HUES64 (cell line): Measurements from ENCODE around the gene MAML3. TPM values are rescaled to one million over a fixed set of nuclear protein-coding genes. Genes with fewer than 3 reads are reported as not detected.

Experiments
- H3K27ac ChIP-seq: 2 replicates; pipeline ENCODE4 v1.7.0; 2013; ENCODE audit warnings: low read depth, low read length, inconsistent platforms
- H3K27me3 ChIP-seq: 2 replicates; pipeline ENCODE4 v1.6.1; 2013; ENCODE audit warnings: mild to moderate bottlenecking, low read length; ENCODE audit not compliant: insufficient read depth
- H3K36me3 ChIP-seq: 2 replicates; pipeline ENCODE4 v1.6.1; 2013; ENCODE audit warnings: mild to moderate bottlenecking, low read length; ENCODE audit not compliant: insufficient read depth
- H3K4me1 ChIP-seq: 2 replicates; pipeline ENCODE4 v1.6.1; 2013; ENCODE audit warnings: mild to moderate bottlenecking, low read length, moderate library complexity; ENCODE audit not compliant: insufficient read depth
- H3K4me3 ChIP-seq: 2 replicates; pipeline ENCODE4 v1.5.1; 2013; ENCODE audit warnings: mild to moderate bottlenecking, low read length, moderate library complexity
- H3K9ac ChIP-seq: 2 replicates; pipeline ENCODE4 v1.6.1; 2013; ENCODE audit warnings: mild to moderate bottlenecking, low read depth, low read length
- H3K9me3 ChIP-seq: 2 replicates; pipeline ENCODE4 v1.6.1; 2013; ENCODE audit warnings: low read depth, low read length; ENCODE audit not compliant: insufficient read depth
- WGBS: fragments of 150-250, 120-280 bp; methylation state at CpG from one replicate; pipeline ENCODE4 v1.1.7; 2013; ENCODE audit warnings: missing lambda C conversion rate; 5-methylcytosine and 5-hydroxymethylcytosine counted together
- polyA plus RNA-seq, 2 experiments: library from polyadenylated mRNA; stranded (reverse); fragments of 50-300 nt; gene quantifications; one replicate each; pipeline ENCODE4 v1.2.3, GENCODE V29; 2013

Gene MAML3
- 4.9 TPM for polyA plus RNA-seq (2013, experiment 1 of 2)
- 8.5 TPM for polyA plus RNA-seq (2013, experiment 2 of 2)

DNA sequence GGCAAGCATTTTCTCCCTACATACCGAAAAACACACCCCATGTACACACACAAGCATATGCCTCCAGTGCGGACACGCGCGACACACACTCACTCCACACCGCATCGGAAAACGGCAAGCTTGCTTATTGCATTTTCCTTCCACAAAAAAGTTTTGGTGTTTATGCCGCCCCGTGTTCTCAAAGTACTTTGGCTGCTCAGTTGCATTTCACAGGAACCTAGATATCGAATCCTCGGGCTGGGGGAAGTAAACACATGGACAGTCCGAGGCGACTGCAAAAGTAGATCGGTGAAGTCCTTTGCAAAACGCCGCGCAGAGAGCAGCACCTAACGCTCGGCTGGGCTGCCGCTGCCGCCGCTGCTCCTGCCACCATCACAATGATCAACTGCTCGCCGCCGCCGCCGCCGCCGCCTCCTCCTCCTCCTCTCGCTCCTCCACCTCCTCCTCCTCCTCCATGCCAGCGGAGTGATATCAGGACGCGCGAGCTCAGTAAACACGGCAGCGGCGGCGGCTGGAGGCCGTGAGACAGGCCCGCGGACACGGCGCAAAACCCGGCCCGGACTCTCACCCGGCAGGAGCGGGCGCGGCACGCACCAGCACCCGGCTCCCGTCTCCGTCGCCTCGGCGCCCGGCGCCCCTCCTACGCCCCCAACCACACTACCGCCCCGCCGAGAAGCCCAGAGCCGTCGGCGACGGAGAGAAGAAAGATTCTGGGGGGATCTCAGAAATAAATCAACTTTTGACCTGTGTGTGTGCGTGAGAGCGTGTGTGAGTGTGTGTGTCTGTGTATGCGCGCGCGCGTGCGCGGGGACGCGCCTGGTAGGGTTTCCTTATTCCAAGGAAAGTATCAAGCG lies at the start of gene MAML3:
TSS of gene MAML3 (minus strand) at position 467 of the 854 bp plus-strand sequence. CDS start 857 bp downstream, outside the sequence.
- H3K4me1 ChIP-seq, result peaks cover 14% of the 10 kb centered on the region

DNA sequence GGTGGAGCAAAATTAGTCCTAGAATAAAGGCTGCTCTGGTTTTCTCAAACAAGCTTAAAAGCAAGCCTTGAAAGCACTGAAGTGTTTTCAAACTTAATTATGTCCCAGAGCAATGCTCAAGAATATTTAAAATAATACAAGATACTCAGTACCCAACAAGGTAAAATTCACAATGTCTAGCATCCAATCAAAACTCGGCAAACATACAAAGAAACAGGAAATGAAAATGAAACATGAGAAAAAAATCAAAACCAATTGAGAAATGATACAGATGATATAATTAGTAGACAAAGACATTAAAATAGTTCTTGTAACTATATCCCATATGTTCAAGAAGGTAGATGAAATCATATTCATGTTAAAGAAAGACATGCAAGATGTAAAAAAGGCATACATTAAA lies 45.0 kb upstream of the MAML3 start:
- Histone ChIP-seq H3K9me3 (no peaks in the 10 kb centered on the region; the same call in 1 of the 2 replicates), H3K27ac (no peak overlapping the region), H3K36me3 (no peaks in the 10 kb centered on the region), H3K4me1 (no peaks in the 10 kb centered on the region), H3K27me3 (no peaks in the 10 kb centered on the region), H3K9ac (no peak overlapping the region), H3K4me3 (no peak overlapping the region)
- no CpG with 5 or more reads among the region's 1 CpG for WGBS

More for the DNA sequence above, at the start of gene MAML3:
- Histone ChIP-seq H3K4me3 (peak within 1 kb of the TSS; percentile 99), H3K27me3 (peaks cover 13% of the 10 kb centered on the region), H3K9me3 (no peaks in the 10 kb centered on the region), H3K36me3 (no peaks in the 10 kb centered on the region), H3K9ac (peak within 1 kb of the TSS; percentile 94), H3K27ac (peak within 1 kb of the TSS; percentile 59; the same call in 1 of the 2 replicates)
- under 1% methylated on average over 77 of the region's 79 CpGs for WGBS

DNA sequence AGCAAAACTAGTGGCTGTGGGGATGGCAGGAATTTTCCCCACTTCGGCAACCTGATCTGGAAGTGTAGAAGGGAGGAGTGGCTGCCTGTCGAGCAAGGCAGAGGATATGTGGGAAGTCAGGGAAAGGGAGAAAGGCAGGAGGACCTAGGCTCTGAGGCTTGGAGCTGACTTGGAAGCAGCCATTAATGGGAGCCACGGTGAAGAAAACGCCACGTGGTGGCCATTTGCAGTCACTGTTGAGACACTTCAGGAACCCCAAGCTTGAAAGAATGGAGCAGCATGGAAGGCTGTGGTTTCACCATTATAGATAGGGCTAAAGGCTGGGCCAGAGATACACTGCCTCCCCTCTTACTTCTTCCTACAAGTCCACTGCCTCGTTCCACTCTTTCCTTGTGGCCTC lies 41.8 kb upstream of the MAML3 start:
- no peaks in the 10 kb centered on the region for H3K27me3 ChIP-seq
- no peak overlapping the region for H3K27ac ChIP-seq
- H3K4me1 ChIP-seq, result no peaks in the 10 kb centered on the region
- H3K9me3 ChIP-seq, result no peaks in the 10 kb centered on the region; the same call in 1 of the 2 replicates
- no peaks in the 10 kb centered on the region for H3K36me3 ChIP-seq
- no peak overlapping the region for H3K9ac ChIP-seq
- 86% methylated on average over 6 of the region's 6 CpGs for WGBS
- no peak overlapping the region for H3K4me3 ChIP-seq

DNA sequence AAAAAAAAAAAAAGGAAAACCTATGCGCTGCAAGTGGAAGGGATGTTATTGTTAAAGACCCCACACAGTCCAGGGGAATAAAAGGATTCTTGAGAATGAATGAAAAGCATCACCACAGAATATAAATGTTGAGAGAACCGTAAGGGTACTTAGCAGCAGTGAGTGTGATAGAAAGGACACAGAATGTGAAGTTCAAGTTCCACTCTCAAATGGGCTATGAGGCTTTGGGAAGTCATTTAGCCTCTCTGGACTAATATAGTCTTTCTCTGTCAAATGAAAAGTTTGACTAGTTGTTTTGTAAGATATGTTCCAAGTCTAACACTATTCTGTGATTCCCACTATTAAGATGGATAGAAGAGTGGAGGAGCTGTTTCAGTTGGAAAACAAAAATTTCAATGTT lies 35.8 kb upstream of the MAML3 start:
- Histone ChIP-seq H3K9ac (no peak overlapping the region), H3K36me3 (no peaks in the 10 kb centered on the region), H3K27me3 (no peaks in the 10 kb centered on the region), H3K9me3 (no peaks in the 10 kb centered on the region), H3K27ac (no peak overlapping the region), H3K4me1 (no peaks in the 10 kb centered on the region), H3K4me3 (no peak overlapping the region)
- WGBS, result 88% methylated on average over 2 of the region's 2 CpGs

DNA sequence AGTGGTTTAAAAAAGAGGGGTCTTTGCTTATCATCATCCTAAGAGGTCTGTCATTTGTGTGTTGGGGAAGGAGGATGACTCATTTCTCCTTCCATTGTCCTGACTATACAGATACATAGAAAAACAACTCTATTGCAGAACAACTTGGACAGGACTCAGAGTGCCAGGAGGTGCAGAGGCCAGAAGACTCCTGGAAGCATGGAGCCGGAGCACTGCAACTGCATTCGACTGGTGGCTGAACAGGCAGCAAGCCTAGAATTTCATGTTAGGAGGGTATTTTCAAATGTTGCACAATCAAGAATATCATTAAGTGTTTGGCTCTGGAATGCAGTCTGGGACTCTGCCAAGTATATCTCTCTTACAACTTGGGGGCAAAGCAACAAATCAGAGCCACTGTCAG lies 35.0 kb upstream of the MAML3 start:
- H3K4me3 ChIP-seq, result no peak overlapping the region
- H3K27me3 ChIP-seq, result no peaks in the 10 kb centered on the region
- no peaks in the 10 kb centered on the region for H3K9me3 ChIP-seq
- H3K4me1 ChIP-seq, result no peaks in the 10 kb centered on the region
- H3K9ac ChIP-seq, result no peak overlapping the region
- no peaks in the 10 kb centered on the region for H3K36me3 ChIP-seq
- H3K27ac ChIP-seq, result no peak overlapping the region
- WGBS, result 96% methylated on average over 2 of the region's 2 CpGs

DNA sequence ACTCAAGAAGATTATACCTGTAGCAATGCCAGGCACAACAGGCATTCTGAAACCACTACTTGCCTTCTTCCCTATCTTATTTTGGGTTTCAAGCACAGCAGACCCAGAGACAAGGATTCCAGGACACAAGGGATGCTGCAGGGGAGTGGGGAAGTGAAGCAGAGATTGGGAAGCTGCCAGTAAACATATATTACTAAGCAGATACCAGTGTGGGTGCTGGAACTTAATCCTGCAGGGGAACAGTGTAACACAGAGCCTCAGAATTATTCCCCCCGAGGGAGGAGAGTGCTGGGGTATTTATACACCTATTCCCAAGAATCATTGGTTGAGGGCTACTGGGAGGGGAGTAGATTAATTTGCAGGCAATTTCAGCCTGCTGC lies 33.3 kb upstream of the MAML3 start:
- H3K9me3 ChIP-seq, result no peaks in the 10 kb centered on the region
- no peak overlapping the region for H3K9ac ChIP-seq
- H3K4me1 ChIP-seq, result no peaks in the 10 kb centered on the region
- WGBS, result no CpG with 5 or more reads among the region's 1 CpG
- no peaks in the 10 kb centered on the region for H3K36me3 ChIP-seq
- no peak overlapping the region for H3K4me3 ChIP-seq
- no peak overlapping the region for H3K27ac ChIP-seq
- no peaks in the 10 kb centered on the region for H3K27me3 ChIP-seq

DNA sequence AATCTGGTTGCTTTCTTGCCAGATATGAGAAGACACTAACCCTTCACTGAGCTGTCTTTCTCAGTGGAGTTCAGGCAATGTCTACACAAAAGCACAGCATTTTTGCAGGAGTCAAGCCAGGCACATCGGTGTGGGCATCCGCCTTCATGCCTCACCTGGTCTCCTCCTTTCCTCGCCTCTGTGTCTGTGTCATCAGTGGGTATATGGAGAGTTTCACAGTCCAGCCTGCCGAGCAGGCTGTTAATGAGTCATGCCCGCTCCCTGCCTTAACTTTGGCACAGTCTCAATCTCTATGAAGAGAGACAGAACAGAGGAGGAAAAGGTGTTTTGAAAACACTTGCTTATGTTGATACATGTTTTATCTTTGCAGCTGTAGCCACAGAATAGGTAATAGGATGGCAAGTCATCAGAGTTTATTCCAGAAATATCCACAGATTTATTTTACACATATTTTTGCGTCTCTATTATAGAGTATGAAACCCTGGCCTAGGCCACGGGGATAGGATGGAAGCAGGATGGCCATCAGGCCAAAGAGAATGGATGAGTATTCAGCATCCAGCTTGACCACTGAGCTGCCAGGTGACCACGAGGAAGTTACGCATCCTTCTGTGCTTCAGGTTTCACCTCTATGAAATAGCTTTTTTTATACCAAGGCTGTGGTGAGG lies 32.8 kb upstream of the MAML3 start:
- Histone ChIP-seq H3K36me3 (no peaks in the 10 kb centered on the region), H3K9me3 (no peaks in the 10 kb centered on the region), H3K4me1 (no peaks in the 10 kb centered on the region), H3K27ac (no peak overlapping the region), H3K9ac (no peak overlapping the region), H3K27me3 (no peaks in the 10 kb centered on the region), H3K4me3 (no peak overlapping the region)
- WGBS, result 94% methylated on average over 9 of the region's 9 CpGs

DNA sequence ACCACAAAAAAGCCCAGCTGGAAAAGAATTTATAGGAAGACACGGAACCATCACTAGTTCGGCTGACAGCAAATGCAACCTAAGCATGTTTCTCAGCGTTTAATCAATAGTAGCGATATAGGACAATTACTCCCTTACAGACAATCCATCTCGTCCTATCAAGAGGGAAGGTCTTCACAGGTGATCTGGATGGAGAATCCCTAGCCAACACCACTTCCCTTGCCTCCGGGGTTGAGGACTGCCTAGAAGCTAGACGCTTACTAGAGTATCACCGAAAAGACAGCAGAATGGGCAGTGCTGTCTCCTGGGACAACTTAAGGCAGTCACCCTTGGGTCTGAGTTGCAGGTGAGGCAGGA lies 32.1 kb upstream of the MAML3 start:
- 94% methylated on average over 8 of the region's 8 CpGs for WGBS
- Histone ChIP-seq H3K27ac (no peak overlapping the region), H3K27me3 (no peaks in the 10 kb centered on the region), H3K4me1 (no peaks in the 10 kb centered on the region), H3K9me3 (no peaks in the 10 kb centered on the region), H3K4me3 (no peak overlapping the region), H3K9ac (no peak overlapping the region), H3K36me3 (no peaks in the 10 kb centered on the region)

DNA sequence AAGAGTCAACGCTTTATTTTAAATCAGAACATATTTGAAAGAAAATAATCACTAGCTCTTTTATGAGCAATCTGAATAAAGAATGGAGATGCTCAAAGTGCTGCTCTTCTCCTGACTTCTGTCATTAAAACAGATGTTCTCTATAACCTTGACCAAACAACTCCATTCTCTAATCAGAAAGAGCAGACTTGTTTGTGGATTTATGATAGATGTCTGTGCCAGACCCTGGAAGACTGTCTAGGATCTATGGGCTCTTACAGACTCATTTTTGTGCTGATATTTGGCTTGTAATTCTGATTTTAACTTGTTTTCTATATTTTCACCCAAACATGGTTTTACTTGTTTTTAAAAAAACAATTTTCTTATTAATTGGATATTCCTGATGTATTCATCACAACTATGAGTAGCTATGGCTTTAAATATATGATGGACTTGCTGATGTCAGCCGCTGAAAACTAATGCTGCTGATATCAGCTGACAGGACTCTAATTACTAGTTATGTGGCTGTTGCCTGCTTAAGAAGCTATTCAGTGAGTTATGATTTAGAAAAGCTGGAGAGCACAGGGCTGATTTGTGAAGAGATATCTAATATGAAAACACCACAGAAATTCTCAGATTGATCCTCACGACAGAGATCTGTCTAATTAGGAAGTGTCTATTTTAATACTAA lies 31.6 kb upstream of the MAML3 start:
- Histone ChIP-seq H3K9ac (no peak overlapping the region), H3K36me3 (no peaks in the 10 kb centered on the region), H3K27ac (no peak overlapping the region), H3K27me3 (no peaks in the 10 kb centered on the region), H3K9me3 (no peaks in the 10 kb centered on the region), H3K4me3 (no peak overlapping the region), H3K4me1 (no peaks in the 10 kb centered on the region)
- 99% methylated on average over 2 of the region's 3 CpGs for WGBS

DNA sequence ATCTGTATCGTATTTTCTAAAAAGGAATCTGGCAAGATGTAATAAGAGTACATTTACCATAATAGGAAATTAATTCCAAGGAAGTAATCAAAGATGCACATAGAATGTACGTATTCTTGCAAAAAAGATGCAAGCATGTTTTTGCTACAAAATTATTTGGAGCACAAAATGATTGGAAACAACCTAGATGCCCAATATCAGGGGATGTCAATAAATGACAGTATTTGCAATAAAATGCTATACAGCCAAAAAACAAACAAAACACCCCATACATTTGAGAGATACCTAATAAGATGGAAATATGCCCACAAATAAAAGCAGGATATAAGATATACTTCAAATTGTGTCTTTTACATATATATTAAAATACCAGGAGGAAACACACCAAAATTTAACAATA lies 29.3 kb upstream of the MAML3 start:
- H3K4me1 ChIP-seq, result no peaks in the 10 kb centered on the region
- H3K4me3 ChIP-seq, result no peak overlapping the region
- H3K27me3 ChIP-seq, result no peaks in the 10 kb centered on the region
- 94% methylated on average over 2 of the region's 2 CpGs for WGBS
- H3K9me3 ChIP-seq, result no peaks in the 10 kb centered on the region
- H3K36me3 ChIP-seq, result no peaks in the 10 kb centered on the region
- H3K27ac ChIP-seq, result no peak overlapping the region
- H3K9ac ChIP-seq, result no peak overlapping the region

DNA sequence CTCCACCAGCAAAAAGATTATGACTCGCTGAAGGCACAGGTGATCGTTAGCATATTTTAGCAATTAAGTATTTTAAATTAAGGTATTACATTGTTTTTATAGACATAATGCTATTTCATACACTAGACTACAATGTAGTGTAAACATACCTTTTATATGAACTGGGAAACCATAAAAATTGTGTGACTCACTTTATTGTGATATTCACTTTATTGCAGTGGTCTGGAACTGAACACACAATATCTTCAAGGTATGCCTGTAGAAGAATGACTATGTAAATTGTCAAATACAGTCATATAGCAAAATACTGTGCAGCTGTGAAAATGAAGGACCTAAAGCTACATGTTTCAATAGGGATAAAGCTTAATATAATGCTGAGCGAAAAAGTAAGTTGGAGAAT lies 26.6 kb upstream of the MAML3 start:
- Histone ChIP-seq H3K9ac (no peak overlapping the region), H3K4me1 (no peaks in the 10 kb centered on the region), H3K9me3 (no peaks in the 10 kb centered on the region), H3K4me3 (no peak overlapping the region), H3K27ac (no peak overlapping the region), H3K27me3 (no peaks in the 10 kb centered on the region), H3K36me3 (no peaks in the 10 kb centered on the region)
- WGBS, result no CpG with 5 or more reads among the region's 3 CpGs
